Upper lobe of left lung (tissue), 4 donors: Measurements from ENCODE around the gene TMED8.

Source experiments
- CTCF ChIP-seq, 6 experiments: fragments of 450-650 bp in 4 of 6; fragments of 200-600 bp in 2 of 6; sonication (generic) in 2 of 6; IDR thresholded peaks; one replicate each; pipeline ENCODE4 v1.5.1; 2016 to 2019; ENCODE audit warnings: antibody characterized with exemption in 6 of 6
- EP300 ChIP-seq, 4 donors: sonication (generic); formaldehyde crosslinking; IDR thresholded peaks; one replicate each; pipeline ENCODE4 v1.5.1; 2017; ENCODE audit warnings: antibody characterized with exemption in 4 of 4, control low read depth in 2 of 4
- POLR2A ChIP-seq, 4 donors: fragments of 450-650 bp; IDR thresholded peaks; one replicate each; pipeline ENCODE4 v1.5.1; 2016 to 2017; ENCODE audit warnings: antibody characterized with exemption in 4 of 4, mild to moderate bottlenecking in 2 of 4

GRCh38 chr14:77375973-77376770 is 722 bp downstream of the TMED8 start:
- TF ChIP-seq POLR2A (IDR thresholded peaks at IDR 0.05) (no peak), CTCF (IDR thresholded peaks at IDR 0.05) (no peak), EP300 (IDR thresholded peaks at IDR 0.05) (no peak)
